K562 (cell line): ENCODE measurements around the gene MADD.

Experiments used
- ARNT ChIP-seq, 2 experiments: fragments of 450-650 bp; IDR thresholded peaks; 2 replicates each; pipeline ENCODE4 v1.6.1; 2016; ENCODE audit warnings: mild to moderate bottlenecking in 1 of 2
- CHCHD3 ChIP-seq: fragments of 250-450 bp; sonication (Bioruptor Pico); IDR thresholded peaks from 2 replicates; pipeline ENCODE4 v2.1.2; 2022; ENCODE audit warnings: mild to moderate bottlenecking
- KLF10 ChIP-seq: fragments of 250-450 bp; sonication (Bioruptor Pico); IDR thresholded peaks from 2 replicates; pipeline ENCODE4 v1.6.1; 2021; ENCODE audit warnings: matching md5 sums
- POLR2AphosphoS5 ChIP-seq: IDR thresholded peaks from 2 replicates; pipeline ENCODE4 v1.6.1; 2011; ENCODE audit warnings: mild to moderate bottlenecking, low read depth, low read length, moderate library complexity; ENCODE audit not compliant: control insufficient read depth, insufficient read depth
- RNF2 ChIP-seq: sonication (generic); IDR thresholded peaks from 2 replicates; pipeline ENCODE4 v1.6.1; 2016
- TAF1 ChIP-seq: IDR thresholded peaks from 2 replicates; pipeline ENCODE4 v1.6.1; 2011; ENCODE audit warnings: mild to moderate bottlenecking, low read length, moderate library complexity; ENCODE audit not compliant: insufficient read depth, control insufficient read depth, severe bottlenecking; ENCODE audit errors: extremely low read depth
- TGIF2 ChIP-seq: sonication (generic); formaldehyde crosslinking; IDR thresholded peaks from 2 replicates; pipeline ENCODE4 v1.8.1; 2022; ENCODE audit warnings: mild to moderate bottlenecking, missing genetic modification reagents, moderate library complexity
- TF ChIP-seq, protein P1 (sequence below), 3 experiments: IDR thresholded peaks in 2 of 3; conservative IDR thresholded peaks in 1 of 3; 2 replicates each; pipeline ENCODE4 v1.5.1; 2011 to 2012; ENCODE audit warnings: low read length in 3 of 3, mild to moderate bottlenecking in 3 of 3, control low read depth in 2 of 3, improper control_type of control experiment in 1 of 3, inconsistent platforms in 1 of 3, low read depth in 1 of 3, mixed read lengths in 1 of 3, moderate library complexity in 1 of 3; ENCODE audit not compliant: insufficient read depth in 2 of 3
- TF ChIP-seq, protein P2 (sequence below): sonication (generic); formaldehyde crosslinking; IDR thresholded peaks from 2 replicates; pipeline ENCODE4 v1.5.0; 2020; ENCODE audit warnings: missing genetic modification reagents
- TF ChIP-seq, protein P3 (sequence below): fragments of 150-350 bp; conservative IDR thresholded peaks from 2 replicates; pipeline ENCODE4 v1.6.1; 2014; ENCODE audit warnings: low read length

DNA sequence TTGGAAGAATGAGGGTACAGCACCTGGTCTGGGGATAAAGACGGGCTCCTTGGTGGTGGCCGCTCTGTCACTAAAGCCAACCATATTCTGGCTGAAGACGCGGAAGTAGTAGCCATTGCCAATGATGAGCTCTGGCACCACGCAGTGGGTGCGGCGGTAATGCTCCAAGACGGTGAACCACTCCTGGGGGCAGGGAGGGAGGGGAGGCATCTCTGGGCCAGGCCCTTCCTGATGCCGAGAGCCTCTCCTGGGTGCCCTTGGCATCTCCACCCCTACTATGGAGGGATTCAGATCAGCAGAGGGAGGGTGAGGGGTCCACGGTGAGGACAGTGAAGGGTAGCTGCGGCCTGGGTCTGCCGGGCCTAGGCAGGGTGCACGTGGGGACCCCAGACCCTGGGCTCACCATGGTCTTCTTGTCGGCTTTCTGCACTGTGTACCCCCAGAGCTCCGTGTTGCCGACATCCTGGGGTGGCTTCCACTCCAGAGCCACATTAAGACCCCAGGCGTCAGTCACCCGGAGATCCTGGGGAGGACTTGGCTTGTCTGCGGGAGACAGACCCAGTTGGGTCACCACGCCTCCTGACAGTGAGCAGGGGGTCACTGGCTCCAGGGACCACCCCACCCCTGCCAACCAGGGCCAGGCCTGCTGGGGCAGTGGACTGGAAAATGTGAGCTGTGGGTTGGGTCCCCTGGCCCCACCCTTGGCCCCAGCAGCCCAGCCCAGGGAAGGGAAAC is 63.0 kb downstream of the MADD start:
- TF ChIP-seq, protein P1, sequence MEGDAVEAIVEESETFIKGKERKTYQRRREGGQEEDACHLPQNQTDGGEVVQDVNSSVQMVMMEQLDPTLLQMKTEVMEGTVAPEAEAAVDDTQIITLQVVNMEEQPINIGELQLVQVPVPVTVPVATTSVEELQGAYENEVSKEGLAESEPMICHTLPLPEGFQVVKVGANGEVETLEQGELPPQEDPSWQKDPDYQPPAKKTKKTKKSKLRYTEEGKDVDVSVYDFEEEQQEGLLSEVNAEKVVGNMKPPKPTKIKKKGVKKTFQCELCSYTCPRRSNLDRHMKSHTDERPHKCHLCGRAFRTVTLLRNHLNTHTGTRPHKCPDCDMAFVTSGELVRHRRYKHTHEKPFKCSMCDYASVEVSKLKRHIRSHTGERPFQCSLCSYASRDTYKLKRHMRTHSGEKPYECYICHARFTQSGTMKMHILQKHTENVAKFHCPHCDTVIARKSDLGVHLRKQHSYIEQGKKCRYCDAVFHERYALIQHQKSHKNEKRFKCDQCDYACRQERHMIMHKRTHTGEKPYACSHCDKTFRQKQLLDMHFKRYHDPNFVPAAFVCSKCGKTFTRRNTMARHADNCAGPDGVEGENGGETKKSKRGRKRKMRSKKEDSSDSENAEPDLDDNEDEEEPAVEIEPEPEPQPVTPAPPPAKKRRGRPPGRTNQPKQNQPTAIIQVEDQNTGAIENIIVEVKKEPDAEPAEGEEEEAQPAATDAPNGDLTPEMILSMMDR (IDR thresholded peaks at IDR 0.05 in 2 of 3, conservative IDR thresholded peaks at IDR 0.05 in 1 of 3; ENCODE audit: insufficient read depth in 2 of 3, low read depth in 1 of 3, low read length in 3 of 3) = no peak
- TF ChIP-seq KLF10 (CRISPR knock-in tag) (no peak), RNF2 (no peak), ARNT (IDR thresholded peaks at IDR 0.05) (no peak), POLR2AphosphoS5 (no peak), CHCHD3 (CRISPR knock-in tag) (no peak), TAF1 (no peak), TGIF2 (CRISPR knock-in tag) (no peak)
- TF ChIP-seq, protein P2, sequence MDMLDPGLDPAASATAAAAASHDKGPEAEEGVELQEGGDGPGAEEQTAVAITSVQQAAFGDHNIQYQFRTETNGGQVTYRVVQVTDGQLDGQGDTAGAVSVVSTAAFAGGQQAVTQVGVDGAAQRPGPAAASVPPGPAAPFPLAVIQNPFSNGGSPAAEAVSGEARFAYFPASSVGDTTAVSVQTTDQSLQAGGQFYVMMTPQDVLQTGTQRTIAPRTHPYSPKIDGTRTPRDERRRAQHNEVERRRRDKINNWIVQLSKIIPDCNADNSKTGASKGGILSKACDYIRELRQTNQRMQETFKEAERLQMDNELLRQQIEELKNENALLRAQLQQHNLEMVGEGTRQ (CRISPR knock-in tag) = no peak
- TF ChIP-seq, protein P3, sequence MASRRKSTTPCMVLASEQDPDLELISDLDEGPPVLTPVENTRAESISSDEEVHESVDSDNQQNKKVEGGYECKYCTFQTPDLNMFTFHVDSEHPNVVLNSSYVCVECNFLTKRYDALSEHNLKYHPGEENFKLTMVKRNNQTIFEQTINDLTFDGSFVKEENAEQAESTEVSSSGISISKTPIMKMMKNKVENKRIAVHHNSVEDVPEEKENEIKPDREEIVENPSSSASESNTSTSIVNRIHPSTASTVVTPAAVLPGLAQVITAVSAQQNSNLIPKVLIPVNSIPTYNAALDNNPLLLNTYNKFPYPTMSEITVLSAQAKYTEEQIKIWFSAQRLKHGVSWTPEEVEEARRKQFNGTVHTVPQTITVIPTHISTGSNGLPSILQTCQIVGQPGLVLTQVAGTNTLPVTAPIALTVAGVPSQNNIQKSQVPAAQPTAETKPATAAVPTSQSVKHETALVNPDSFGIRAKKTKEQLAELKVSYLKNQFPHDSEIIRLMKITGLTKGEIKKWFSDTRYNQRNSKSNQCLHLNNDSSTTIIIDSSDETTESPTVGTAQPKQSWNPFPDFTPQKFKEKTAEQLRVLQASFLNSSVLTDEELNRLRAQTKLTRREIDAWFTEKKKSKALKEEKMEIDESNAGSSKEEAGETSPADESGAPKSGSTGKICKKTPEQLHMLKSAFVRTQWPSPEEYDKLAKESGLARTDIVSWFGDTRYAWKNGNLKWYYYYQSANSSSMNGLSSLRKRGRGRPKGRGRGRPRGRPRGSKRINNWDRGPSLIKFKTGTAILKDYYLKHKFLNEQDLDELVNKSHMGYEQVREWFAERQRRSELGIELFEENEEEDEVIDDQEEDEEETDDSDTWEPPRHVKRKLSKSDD = no peak
